Mucosa of rectum (tissue), 2 donors: ENCODE data around the gene INPP4B.

ENCODE experiments used
- H3K27ac ChIP-seq, 2 donors: one replicate each; pipeline ENCODE4 v1.7.0; 2013; ENCODE audit warnings: inconsistent platforms in 2 of 2, low read depth in 2 of 2, low read length in 2 of 2
- H3K27me3 ChIP-seq, 2 donors: one replicate each; pipeline ENCODE4 v1.7.0; 2013; ENCODE audit warnings: low read length in 2 of 2; ENCODE audit not compliant: control insufficient read depth in 2 of 2, insufficient read depth in 2 of 2
- H3K36me3 ChIP-seq, 2 donors: one replicate each; pipeline ENCODE4 v1.7.0; 2013; ENCODE audit warnings: low read length in 2 of 2; ENCODE audit not compliant: control insufficient read depth in 2 of 2, insufficient read depth in 2 of 2
- H3K4me1 ChIP-seq, 2 donors: one replicate each; pipeline ENCODE4 v1.7.0; 2013; ENCODE audit warnings: low read length in 2 of 2, mild to moderate bottlenecking in 1 of 2; ENCODE audit not compliant: control insufficient read depth in 2 of 2, insufficient read depth in 2 of 2
- H3K4me3 ChIP-seq, 2 donors: one replicate each; pipeline ENCODE4 v1.7.0; 2013; ENCODE audit warnings: low read length in 2 of 2
- H3K9ac ChIP-seq, 2 donors: one replicate each; pipeline ENCODE4 v1.7.0; 2013; ENCODE audit warnings: low read length in 2 of 2, low read depth in 1 of 2, mild to moderate bottlenecking in 1 of 2
- H3K9me3 ChIP-seq, 2 donors: one replicate each; pipeline ENCODE4 v1.7.0; 2013; ENCODE audit warnings: low read length in 2 of 2; ENCODE audit not compliant: control insufficient read depth in 2 of 2
- donor health status: healthy.
- donor health status: Normal muscosa, but diverticular disease.

The INPP4B gene

DNA sequence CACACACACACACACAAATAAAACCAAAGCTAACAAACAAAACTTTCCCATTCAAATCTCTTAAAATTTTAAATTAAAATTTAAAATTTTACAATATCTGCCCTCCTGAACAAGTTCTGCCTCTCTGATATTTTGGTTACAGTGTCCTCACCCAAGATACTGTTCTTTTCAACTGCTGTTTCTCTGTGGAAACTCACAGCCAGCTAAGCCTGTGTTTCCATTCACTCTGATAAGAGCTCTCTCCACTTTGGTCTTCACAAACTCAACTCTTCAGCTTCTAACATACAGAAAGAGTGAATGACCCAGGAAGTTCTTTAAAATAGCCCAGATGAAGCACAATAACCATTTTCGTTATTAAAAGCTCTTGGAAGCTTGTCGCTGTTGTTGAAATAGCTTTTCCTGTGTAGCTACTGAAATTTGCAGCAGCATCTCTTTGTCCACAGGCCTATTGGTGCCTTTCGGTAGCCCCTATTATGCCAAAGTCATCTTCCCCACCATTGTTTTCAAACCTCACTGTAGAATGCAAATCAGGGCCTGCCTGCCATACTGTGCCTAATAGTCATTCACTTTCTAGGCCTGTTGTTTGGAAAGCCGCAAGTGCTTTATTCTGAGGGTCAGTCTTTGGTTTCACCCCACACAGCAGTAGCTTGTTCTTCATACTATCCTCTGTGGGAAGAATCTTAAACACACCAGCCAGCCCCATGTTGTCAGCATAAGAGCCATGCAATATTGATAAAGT is 19.4 kb downstream of the INPP4B start:
- Histone ChIP-seq H3K9me3 (no peaks in the 10 kb centered on the region), H3K4me3 (no peak overlapping the region), H3K27ac (no peak overlapping the region), H3K36me3 (no peaks in the 10 kb centered on the region), H3K4me1 (no peaks in the 10 kb centered on the region), H3K9ac (no peak overlapping the region), H3K27me3 (no peaks in the 10 kb centered on the region)

DNA sequence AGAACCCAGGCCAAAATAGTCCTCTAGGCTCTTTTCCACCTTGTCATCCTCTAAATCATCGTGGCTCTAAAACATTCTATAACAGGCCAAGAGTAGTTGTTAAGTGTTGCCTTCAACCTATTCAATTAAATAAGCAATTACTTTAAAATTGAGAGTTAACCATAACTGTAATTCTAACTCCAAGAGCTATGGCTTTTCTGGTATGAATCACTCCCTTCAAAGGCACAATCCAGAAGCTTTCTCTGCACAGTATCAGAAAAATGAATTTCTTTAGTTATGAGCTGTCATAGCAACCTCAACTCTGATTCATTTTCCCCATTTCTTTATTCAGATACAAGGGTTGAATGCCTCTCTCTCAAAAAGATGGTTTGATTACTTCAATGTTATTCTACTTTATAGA is 21.7 kb downstream of the INPP4B start:
- H3K27ac ChIP-seq: no peak overlapping the region
- no peaks in the 10 kb centered on the region for H3K4me1 ChIP-seq
- no peak overlapping the region for H3K4me3 ChIP-seq
- no peaks in the 10 kb centered on the region for H3K9me3 ChIP-seq
- no peaks in the 10 kb centered on the region for H3K27me3 ChIP-seq
- H3K9ac ChIP-seq: no peak overlapping the region
- H3K36me3 ChIP-seq: no peaks in the 10 kb centered on the region

- H3K9me3 ChIP-seq: no peaks in the 10 kb centered on the region
- no peaks in the 10 kb centered on the region for H3K36me3 ChIP-seq
- no peak overlapping the region for H3K4me3 ChIP-seq
- no peak overlapping the region for H3K27ac ChIP-seq
- no peak overlapping the region for H3K9ac ChIP-seq
- H3K27me3 ChIP-seq: no peaks in the 10 kb centered on the region
- H3K4me1 ChIP-seq: no peaks in the 10 kb centered on the region
Measured at GRCh38 chr4:142823796-142824195, 22.3 kb downstream of the INPP4B start.

DNA sequence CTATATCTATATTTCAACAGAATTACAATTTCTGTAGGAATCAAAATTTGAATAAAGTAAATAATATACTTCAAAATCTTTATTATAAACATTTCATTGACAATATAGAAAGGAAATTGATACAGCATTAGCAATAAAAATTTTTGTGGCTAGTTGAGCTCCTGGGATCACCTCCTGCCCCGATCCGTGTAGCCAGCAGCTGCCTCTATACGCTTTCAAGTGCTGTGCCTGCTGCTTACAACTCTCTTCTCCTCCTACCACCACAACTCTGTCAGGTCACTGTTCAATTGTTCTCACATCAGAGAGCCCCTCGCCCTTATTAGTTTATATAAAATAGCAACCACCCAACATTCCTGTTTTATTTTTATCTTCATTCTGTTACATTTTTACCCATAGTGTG is 27.6 kb downstream of the INPP4B start:
- no peaks in the 10 kb centered on the region for H3K27me3 ChIP-seq
- H3K9me3 ChIP-seq: no peaks in the 10 kb centered on the region
- H3K9ac ChIP-seq: no peak overlapping the region
- H3K36me3 ChIP-seq: no peaks in the 10 kb centered on the region
- H3K4me3 ChIP-seq: no peak overlapping the region
- no peak overlapping the region for H3K27ac ChIP-seq
- H3K4me1 ChIP-seq: no peaks in the 10 kb centered on the region

GRCh38 chr4:142818031-142818430 is 28.1 kb downstream of the INPP4B start:
- no peaks in the 10 kb centered on the region for H3K36me3 ChIP-seq
- no peak overlapping the region for H3K4me3 ChIP-seq

DNA sequence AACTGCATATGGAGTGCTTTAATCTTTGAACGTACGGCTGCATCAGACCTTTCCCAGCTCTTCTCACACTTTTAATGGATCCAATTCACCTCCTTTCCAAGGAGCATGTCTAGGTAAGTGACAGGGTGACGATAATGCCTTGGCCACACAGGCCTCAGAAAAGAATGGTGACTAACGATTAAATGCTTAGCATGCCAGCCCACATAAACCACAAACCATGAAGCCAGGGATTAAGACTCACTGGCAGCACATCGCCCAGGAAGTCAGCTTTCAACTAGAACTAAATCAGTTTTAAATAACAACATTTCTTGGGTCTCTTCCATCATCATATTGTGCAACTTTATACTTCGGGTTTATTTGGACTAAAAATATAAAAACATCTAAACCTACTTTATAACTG is 28.7 kb downstream of the INPP4B start:
- no peaks in the 10 kb centered on the region for H3K27me3 ChIP-seq
- H3K4me1 ChIP-seq: no peaks in the 10 kb centered on the region
- no peaks in the 10 kb centered on the region for H3K36me3 ChIP-seq
- H3K9ac ChIP-seq: no peak overlapping the region
- no peaks in the 10 kb centered on the region for H3K9me3 ChIP-seq
- H3K27ac ChIP-seq: no peak overlapping the region
- H3K4me3 ChIP-seq: no peak overlapping the region

More at GRCh38 chr4:142818031-142818430, 28.1 kb downstream of the INPP4B start:
- Histone ChIP-seq H3K9me3 (no peaks in the 10 kb centered on the region), H3K9ac (no peak overlapping the region), H3K27me3 (no peaks in the 10 kb centered on the region), H3K27ac (no peak overlapping the region), H3K4me1 (no peaks in the 10 kb centered on the region)

GRCh38 chr4:142815834-142816233 is 30.3 kb downstream of the INPP4B start:
- H3K4me3 ChIP-seq: no peak overlapping the region
- H3K9me3 ChIP-seq: no peaks in the 10 kb centered on the region
- H3K36me3 ChIP-seq: no peaks in the 10 kb centered on the region
- H3K4me1 ChIP-seq: no peaks in the 10 kb centered on the region
- H3K27ac ChIP-seq: no peak overlapping the region
- no peaks in the 10 kb centered on the region for H3K27me3 ChIP-seq
- H3K9ac ChIP-seq: no peak overlapping the region

GRCh38 chr4:142813388-142813787 is 32.7 kb downstream of the INPP4B start:
- no peak overlapping the region for H3K9ac ChIP-seq
- no peak overlapping the region for H3K27ac ChIP-seq
- H3K4me1 ChIP-seq: no peaks in the 10 kb centered on the region
- H3K4me3 ChIP-seq: no peak overlapping the region
- H3K36me3 ChIP-seq: no peaks in the 10 kb centered on the region
- H3K9me3 ChIP-seq: no peaks in the 10 kb centered on the region
- H3K27me3 ChIP-seq: no peaks in the 10 kb centered on the region

GRCh38 chr4:142812091-142812490 is 34.0 kb downstream of the INPP4B start:
- Histone ChIP-seq H3K4me1 (no peaks in the 10 kb centered on the region), H3K4me3 (no peak overlapping the region), H3K9ac (no peak overlapping the region), H3K9me3 (no peaks in the 10 kb centered on the region), H3K27me3 (no peaks in the 10 kb centered on the region), H3K36me3 (no peaks in the 10 kb centered on the region), H3K27ac (no peak overlapping the region)

- H3K36me3 ChIP-seq: no peaks in the 10 kb centered on the region
- H3K9me3 ChIP-seq: no peaks in the 10 kb centered on the region
- H3K4me1 ChIP-seq: no peaks in the 10 kb centered on the region
- no peaks in the 10 kb centered on the region for H3K27me3 ChIP-seq
- H3K27ac ChIP-seq: no peak overlapping the region
- H3K4me3 ChIP-seq: no peak overlapping the region
- no peak overlapping the region for H3K9ac ChIP-seq
Measured at GRCh38 chr4:142811034-142811433, 35.1 kb downstream of the INPP4B start.
